Testis (tissue), 3 donors: ENCODE data around the gene LTB4R. TPM values are rescaled to one million over a fixed set of nuclear protein-coding genes. Genes with fewer than 3 reads are reported as not detected.

ENCODE experiments used
- DNase-seq: peaks from one replicate; pipeline ENCODE4 v3.0.0-alpha.2; 2019
- H3K27ac ChIP-seq, 2 donors: fragments of 200-600 bp; sonication (generic); one replicate each; pipeline ENCODE4 v1.5.1; 2019
- H3K27me3 ChIP-seq: fragments of 200-600 bp; sonication (generic); one replicate; pipeline ENCODE4 v1.5.1; 2019
- H3K36me3 ChIP-seq: fragments of 200-600 bp; sonication (generic); one replicate; pipeline ENCODE4 v1.5.1; 2017; ENCODE audit warnings: low read depth; ENCODE audit errors: missing control alignments
- H3K4me1 ChIP-seq: fragments of 200-600 bp; sonication (generic); one replicate; pipeline ENCODE4 v1.5.1; 2019
- H3K4me3 ChIP-seq, 2 donors: fragments of 200-600 bp; sonication (generic); one replicate each; pipeline ENCODE4 v1.5.1; 2017 to 2019
- H3K9me3 ChIP-seq: fragments of 200-600 bp; sonication (generic); one replicate; pipeline ENCODE4 v1.5.1; 2017
- CTCF ChIP-seq, 3 experiments: fragments of 450-650 bp in 2 of 3; fragments of 200-600 bp in 1 of 3; sonication (generic) in 1 of 3; IDR thresholded peaks; one replicate each; pipeline ENCODE4 v1.5.1; 2016 to 2019; ENCODE audit warnings: antibody characterized with exemption in 3 of 3, mild to moderate bottlenecking in 2 of 3, moderate library complexity in 1 of 3
- POLR2A ChIP-seq: fragments of 450-650 bp; IDR thresholded peaks from one replicate; pipeline ENCODE4 v1.6.1; 2017; ENCODE audit warnings: antibody characterized with exemption, mild to moderate bottlenecking, moderate library complexity
- WGBS, 2 donors: methylation state at CpG; one replicate each; pipeline ENCODE4 v1.1.5; 2018; 5-methylcytosine and 5-hydroxymethylcytosine counted together
- intact Hi-C: fragments of 100-400 bp; cut with DNase I; formaldehyde crosslinking; loops from one replicate; pipeline ENCODE4 v1.15.1; 2023; ENCODE audit warnings: low total_unique reads
- polyA plus RNA-seq: library from polyadenylated mRNA; stranded (reverse); fragments of 350-450 nt; fragmentation: Illumina TruSeq; extraction: RNeasy Lipid Tissue Mini Kit (QIAGEN cat#74804); gene quantifications from one replicate; pipeline ENCODE4 v1.2.3, GENCODE V29; 2014; ENCODE audit warnings: low read depth, low replicate concordance; ENCODE audit not compliant: insufficient read depth
- total RNA-seq, 2 donors: library from RNA; depleted of rRNA; stranded (reverse); fragments of >200 nt; gene quantifications; one replicate each; pipeline ENCODE4 v1.2.3, GENCODE V29; 2016

LTB4R gene
- total and polyA plus RNA-seq, 3 donors from 2014 or later = 5.5 to 10.9 (median 10.3) TPM

DNA sequence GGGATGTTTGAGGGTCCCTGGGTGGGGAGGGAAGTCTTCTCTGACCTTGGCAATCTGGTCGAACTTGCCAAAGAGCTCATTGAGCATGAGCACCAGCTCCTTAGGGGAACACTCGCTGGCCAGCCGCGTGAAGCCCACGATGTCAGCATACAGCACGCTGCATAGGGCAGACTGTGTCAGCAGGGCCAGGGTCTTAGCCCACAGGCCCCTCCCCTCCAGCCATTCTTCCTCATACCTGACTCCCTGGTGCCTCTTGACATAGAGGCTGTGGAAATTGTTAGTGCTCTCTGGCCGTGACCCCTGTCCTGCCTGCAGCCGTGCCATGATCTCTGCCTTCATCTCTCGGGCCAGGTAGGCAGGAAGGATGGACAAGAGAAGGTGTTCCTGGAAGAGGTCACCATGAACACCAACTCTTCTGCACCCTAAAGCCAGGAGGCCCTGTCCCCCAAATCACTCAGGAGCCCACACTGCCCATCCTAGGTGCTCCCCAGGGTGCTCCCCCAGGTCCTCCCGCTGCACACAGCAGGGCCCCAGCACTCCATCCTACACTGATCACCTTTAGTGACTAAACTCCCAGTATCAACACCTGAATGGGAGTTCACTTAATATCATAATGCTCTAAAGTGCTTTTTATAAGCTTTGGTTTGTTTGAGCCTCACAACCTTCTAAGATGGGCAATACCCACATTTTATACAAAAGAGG lies 19.8 kb downstream of the LTB4R start:
- WGBS, 2 donors = 89 to 91% methylated on average over 6 to 10 of the region's 10 CpGs
- no peaks in the 10 kb centered on the region for H3K9me3 ChIP-seq
- peaks cover 21% of the 10 kb centered on the region for H3K4me1 ChIP-seq
- TF ChIP-seq CTCF (IDR thresholded peaks at IDR 0.05) = no peak
- H3K36me3 ChIP-seq = no peaks in the 10 kb centered on the region
- H3K4me3 ChIP-seq = no peak overlapping the region
- H3K27ac ChIP-seq = no peak overlapping the region
- intact Hi-C loops = loop anchor here (5.0 kb wide), 1 partner anchor 101 kb away; no protein-coding TSS in a partner anchor
- no peaks in the 10 kb centered on the region for H3K27me3 ChIP-seq
- DNase-seq = no peak

DNA sequence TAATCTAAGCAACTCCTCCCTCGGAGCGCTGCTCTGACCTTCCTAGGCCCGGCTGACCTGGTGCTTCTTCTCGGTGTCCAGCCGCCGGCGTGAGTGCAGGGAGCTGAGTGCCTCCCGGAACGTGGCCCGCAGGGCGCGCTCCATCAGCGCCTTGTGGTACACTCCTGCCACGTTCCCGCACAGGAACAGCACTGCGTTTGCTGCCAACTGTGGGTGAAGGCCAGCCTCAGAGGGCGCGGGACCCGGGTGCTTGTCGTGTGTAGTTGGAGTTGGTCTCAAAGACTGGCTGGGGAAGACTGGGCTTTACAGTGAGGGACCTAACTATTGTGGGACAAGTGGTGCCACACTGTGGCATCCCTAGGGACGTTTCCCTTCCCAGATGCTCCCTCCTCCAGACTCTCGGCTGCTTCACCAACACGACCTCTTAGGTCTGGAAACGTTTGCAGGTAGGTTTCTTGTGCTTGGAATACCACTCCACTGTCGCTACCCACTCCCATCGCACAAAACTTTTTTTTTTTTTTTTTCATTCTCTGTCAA lies 20.5 kb downstream of the LTB4R start:
- H3K9me3 ChIP-seq = no peaks in the 10 kb centered on the region
- H3K27me3 ChIP-seq = no peaks in the 10 kb centered on the region
- no peak overlapping the region for H3K4me3 ChIP-seq
- WGBS, 2 donors = 43 to 49% methylated on average over 13 to 22 of the region's 26 CpGs
- H3K36me3 ChIP-seq = no peaks in the 10 kb centered on the region
- no peak for DNase-seq
- intact Hi-C loops = loop anchor here (5.0 kb wide), 1 partner anchor 101 kb away; no protein-coding TSS in a partner anchor
- no peak overlapping the region for H3K27ac ChIP-seq
- H3K4me1 ChIP-seq = peaks cover 21% of the 10 kb centered on the region
- TF ChIP-seq CTCF (IDR thresholded peaks at IDR 0.05) = no peak
- no peak for TF ChIP-seq POLR2A

DNA sequence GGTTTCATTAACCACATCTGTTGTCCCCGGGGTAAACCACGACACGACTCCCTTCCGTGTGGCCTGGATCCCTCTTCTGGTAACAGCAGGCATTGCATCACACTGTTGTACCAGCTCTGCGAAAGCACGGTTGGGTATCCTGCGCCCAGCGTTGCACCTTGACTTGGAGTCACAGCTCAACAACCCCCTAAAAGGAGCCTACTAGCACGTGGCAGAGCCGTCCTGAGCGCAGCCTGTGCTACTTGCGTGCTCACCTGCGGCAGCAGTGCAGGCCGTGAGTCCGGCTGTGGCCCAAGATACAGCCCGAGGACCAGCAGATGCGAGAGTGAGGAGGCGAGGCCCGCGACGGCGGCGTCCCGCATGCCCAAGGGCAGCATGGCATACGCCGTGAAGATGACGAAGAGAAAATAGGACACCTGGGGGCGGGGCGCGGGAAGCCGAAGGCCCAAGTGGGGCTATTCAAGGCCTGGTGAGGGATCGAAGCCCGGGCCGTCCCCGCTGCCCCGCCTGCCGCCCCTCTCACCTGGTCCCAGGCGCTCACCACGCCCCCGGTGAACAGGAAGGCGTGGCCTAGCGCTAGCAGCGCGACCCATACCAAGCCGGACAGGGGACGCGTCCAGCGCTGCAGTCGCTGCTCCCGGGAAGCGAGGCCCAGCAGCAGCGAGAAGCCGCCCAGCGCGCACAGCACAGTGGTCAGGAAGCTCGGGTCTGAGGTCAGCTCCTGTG lies 21.1 kb downstream of the LTB4R start:
- H3K27me3 ChIP-seq = no peaks in the 10 kb centered on the region
- peak; percentile 79 for DNase-seq
- H3K27ac ChIP-seq = no peak overlapping the region
- H3K4me3 ChIP-seq = no peak overlapping the region
- whole genome bisulfite sequencing, 2 donors = 17 to 20% methylated on average over 28 to 56 of the region's 56 CpGs
- TF ChIP-seq POLR2A (no peak), CTCF (IDR thresholded peaks at IDR 0.05) (peak; percentile 49 to 78 (median 72))
- no peaks in the 10 kb centered on the region for H3K9me3 ChIP-seq
- peaks cover 21% of the 10 kb centered on the region for H3K4me1 ChIP-seq
- no peaks in the 10 kb centered on the region for H3K36me3 ChIP-seq
- intact Hi-C loops = loop anchor here (5.0 kb wide), 1 partner anchor 100 kb away; no protein-coding TSS in a partner anchor

- no peaks in the 10 kb centered on the region for H3K36me3 ChIP-seq
- H3K27ac ChIP-seq = peak within 1 kb of the TSS in 1 of 2 donors; percentile 11
- no peaks in the 10 kb centered on the region for H3K9me3 ChIP-seq
- DNase-seq = no peak
- WGBS, 2 donors = 6 to 19% methylated on average over 9 to 56 of the region's 65 CpGs
- no peak for TF ChIP-seq POLR2A
- TF ChIP-seq CTCF (IDR thresholded peaks at IDR 0.05) = no peak
- peaks cover 21% of the 10 kb centered on the region for H3K4me1 ChIP-seq
- peak within 1 kb of the TSS; percentile 32 to 34 for H3K4me3 ChIP-seq
- intact Hi-C loops = loop anchor here (5.0 kb wide), 1 partner anchor 98 kb away; no protein-coding TSS in a partner anchor
- H3K27me3 ChIP-seq = no peaks in the 10 kb centered on the region
These were observed 23.4 kb downstream of the LTB4R start, which contains the start of gene ADCY4 for GRCh38 chr14:24334431-24335291. ADCY4 (minus strand) TSS chr14:24335071; CDS start chr14:24334652, 419 bp downstream.
